Esophagus muscularis mucosa (tissue), 4 donors: Measurements from ENCODE around the gene OTX2. TPM values are rescaled to one million over a fixed set of nuclear protein-coding genes. Genes with fewer than 3 reads are reported as not detected.

ENCODE experiments used
- small RNA-seq, 3 donors: library from RNA; depleted of rRNA; stranded (forward); fragments of <200 nt; gene quantifications; one replicate each; pipeline ENCODE3, GENCODE V24; 2016
- total RNA-seq, 4 donors: library from RNA; depleted of rRNA; stranded (reverse); fragments of >200 nt; gene quantifications; one replicate each; pipeline versions ENCODE4 v1.1.0 to v1.2.1, GENCODE V29; 2016

Gene OTX2
- total RNA-seq, 4 donors from 2014 or later = not detected

Small RNA genes lying within 50 kb of the gene (small RNA-seq; reads per million reads assigned to genes)
- 0 reads per million in 3 donors for gene RN7SL461P
- gene RNU6-1204P = 0 reads per million in 3 donors

Other genes starting within 250 kb of the OTX2 start
- 10 to 100 TPM in 3 of 4 donors, 1 to 10 TPM in 1; 5.8 to 15.5 (median 11.7) TPM for gene TMEM260, start 230.7 kb downstream of the OTX2 start, total RNA-seq